Activated T-helper 1 cell treated with Interleukin-2 at 50 U/mL for 16 hours (primary cell): Measurements from ENCODE around the gene FLACC1.
"Not testable (repeated sequence)": the region's sequence is repeated elsewhere in the genome, so short reads cannot be mapped to it uniquely, and the experiment has no call there.

Experiments
- DNase-seq: peaks from one replicate; pipeline ENCODE4 v3.0.0-alpha.2; 2020; ENCODE audit warnings: low read depth

Gene FLACC1

DNA sequence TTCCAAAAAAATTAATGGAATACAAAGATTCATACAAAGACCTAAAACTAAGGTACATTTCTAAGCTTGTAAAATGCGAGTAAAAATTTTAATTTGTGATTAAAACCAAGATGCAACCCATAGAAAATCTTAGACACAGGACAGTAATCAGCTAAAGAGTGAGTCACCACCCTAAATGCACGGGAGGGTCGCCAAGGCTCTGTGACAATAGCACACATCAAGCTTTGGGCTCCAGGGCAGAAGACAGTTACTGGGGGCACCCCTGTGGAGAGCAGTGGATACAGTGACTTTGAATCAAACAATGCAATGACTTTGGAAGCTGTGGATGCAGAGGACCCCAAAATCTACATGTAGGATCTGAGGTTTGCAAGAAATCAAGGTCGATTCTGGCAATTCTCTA, 7.5 kb downstream of the FLACC1 start:
- no peak for DNase-seq

GRCh38 chr2:201348758-201349157, 8.4 kb downstream of the FLACC1 start:
- no peak for DNase-seq

DNA sequence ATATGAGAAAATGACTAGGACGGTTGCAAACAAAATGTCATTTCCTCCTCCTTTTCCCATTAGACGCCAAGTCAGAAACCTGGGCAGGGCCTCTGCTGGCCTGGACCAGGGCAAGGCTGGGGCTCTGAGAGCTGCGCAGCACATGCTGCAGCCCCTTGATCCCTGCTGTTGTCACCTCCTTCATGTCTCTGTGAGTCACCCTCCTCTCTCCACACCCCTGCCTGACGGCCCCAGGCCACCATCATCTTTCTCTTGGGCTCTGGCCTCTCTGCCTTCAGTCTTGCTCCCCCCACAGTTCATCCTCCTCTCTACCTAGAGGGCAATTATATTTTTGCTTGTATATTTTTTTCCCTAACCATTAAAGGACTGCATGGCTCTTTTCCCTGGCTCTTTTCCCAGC, 10.0 kb downstream of the FLACC1 start:
- DNase-seq: no peak

DNA sequence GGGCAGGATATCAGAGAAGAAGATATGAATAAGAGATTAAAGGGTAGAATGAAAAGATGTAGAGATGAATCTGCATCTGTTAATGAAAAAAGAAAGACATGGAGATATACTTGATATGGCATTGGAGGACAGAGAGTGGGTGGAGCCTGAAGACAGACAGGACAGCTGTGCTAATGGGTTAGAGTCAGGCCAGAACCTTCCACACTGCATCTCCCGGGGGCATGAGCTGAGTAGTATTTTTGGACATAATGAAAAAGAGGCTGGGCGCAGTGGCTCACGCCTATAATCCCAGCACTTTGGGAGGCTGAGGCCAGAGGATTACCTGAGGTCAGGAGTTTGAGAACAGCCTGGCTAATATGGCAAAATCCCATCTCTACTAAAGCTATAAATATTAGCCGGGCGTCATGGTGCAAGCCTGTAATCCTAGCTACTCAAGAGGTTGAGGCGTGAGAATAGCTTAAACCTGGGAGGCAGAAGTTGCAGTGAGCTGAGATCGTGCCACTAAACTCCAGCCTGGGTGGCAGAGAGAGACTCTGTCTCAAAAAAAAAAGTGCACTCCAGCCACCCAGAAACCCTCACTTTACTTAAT, 11.4 kb downstream of the FLACC1 start:
- no peak for DNase-seq

GRCh38 chr2:201344663-201345366, 12.3 kb downstream of the FLACC1 start:
- no peak for DNase-seq

GRCh38 chr2:201343559-201343958, 13.6 kb downstream of the FLACC1 start:
- no peak for DNase-seq

- no peak for DNase-seq
Measured at GRCh38 chr2:201342923-201343322, 14.2 kb downstream of the FLACC1 start.

DNA sequence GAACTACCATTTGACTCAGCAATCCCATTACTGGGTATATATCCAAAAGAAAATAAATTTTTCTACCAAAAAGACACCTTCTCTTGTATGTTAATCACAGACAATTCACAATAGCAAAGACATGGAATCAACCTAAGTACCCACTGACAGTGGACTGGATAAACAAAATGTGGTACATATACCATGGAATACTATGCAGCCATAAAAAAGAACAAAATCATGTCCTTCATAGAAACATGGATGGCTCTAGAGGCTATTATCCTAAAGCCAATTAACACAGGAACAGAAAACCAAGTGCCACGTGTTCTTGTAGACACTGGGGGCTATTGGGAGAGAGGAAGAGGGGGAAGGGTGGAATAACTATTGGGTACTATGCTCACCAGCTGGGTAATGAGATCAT, 27.7 kb downstream of the FLACC1 start:
- no peak for DNase-seq

GRCh38 chr2:201327678-201328077, 29.5 kb downstream of the FLACC1 start:
- no peak for DNase-seq

GRCh38 chr2:201322772-201323171, 34.4 kb downstream of the FLACC1 start:
- no peak for DNase-seq

- no peak for DNase-seq
Measured at GRCh38 chr2:201320701-201321100, 36.4 kb downstream of the FLACC1 start.

- no peak for DNase-seq
Measured at GRCh38 chr2:201320257-201320656, 36.9 kb downstream of the FLACC1 start.

DNA sequence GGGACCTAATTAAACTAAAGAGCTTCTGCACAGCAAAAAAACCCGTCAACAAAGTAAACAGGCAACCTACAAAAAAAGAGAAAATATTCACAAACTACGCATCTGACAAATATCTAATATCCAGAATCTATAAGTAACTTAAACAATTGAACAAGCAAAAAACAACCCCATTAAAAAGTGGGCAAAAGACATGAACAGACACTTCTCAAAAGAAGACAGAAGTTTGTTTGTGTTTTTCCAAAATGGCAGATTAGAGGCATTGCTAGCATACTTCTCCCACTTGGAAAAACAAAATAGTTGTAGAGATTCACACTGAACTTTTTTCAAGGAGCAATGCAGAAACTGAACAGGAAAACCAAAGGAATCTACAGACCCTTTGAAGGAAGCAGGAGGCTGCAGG, 37.6 kb downstream of the FLACC1 start:
- DNase-seq: no peak

GRCh38 chr2:201313362-201313761, 43.8 kb downstream of the FLACC1 start:
- no peak for DNase-seq

- no peak for DNase-seq
Measured at GRCh38 chr2:201308914-201309313, 48.2 kb downstream of the FLACC1 start.

- no peak for DNase-seq
Measured at GRCh38 chr2:201307876-201308275, 49.3 kb downstream of the FLACC1 start.

DNA sequence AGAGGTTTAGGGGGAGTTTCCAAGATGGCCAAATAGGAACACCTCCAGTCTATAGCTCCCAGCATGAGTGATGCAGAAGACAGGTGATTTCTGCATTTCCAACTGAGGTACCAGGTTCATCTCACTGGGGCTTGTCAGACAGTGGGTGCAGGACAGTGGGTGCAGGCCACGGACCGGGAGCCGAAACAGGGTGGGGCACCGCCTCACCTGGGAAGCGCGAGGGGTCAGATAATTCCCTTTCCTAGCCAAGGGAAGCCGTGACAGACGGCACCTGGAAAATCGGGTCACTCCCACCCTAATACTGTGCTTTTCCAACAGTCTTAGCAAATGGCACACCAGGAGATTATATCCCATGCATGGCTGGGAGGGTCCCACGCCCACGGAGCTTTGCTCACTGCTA, 57.2 kb downstream of the FLACC1 start:
- not testable (repeated sequence) for DNase-seq

DNA sequence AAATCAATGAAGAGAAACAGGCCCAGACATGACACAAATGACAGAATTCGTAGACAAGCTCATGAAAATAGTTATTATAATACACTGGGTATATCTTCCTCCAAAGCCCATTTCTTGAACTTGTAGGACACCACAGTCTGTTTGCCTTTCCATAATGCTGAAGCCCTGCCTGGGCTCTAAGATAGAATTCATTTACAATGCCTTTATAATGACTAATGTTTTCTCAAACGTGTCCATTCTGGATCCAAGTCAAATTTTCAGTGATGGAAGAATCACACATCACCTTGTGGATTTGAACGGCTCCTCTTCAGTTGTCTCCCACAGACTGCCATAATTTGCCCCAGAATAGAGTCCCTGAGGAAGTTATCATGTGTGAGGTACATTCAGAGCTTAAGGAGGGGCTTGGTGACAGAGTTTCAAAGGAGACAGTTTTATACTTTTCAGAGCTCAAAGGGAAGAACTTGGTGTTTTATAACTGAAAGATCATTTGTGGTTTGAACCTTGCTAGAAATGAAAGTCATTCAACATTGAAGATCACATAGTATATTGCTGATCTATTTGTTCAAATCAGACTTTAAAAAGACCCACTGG, 58.6 kb downstream of the FLACC1 start:
- no peak for DNase-seq

DNA sequence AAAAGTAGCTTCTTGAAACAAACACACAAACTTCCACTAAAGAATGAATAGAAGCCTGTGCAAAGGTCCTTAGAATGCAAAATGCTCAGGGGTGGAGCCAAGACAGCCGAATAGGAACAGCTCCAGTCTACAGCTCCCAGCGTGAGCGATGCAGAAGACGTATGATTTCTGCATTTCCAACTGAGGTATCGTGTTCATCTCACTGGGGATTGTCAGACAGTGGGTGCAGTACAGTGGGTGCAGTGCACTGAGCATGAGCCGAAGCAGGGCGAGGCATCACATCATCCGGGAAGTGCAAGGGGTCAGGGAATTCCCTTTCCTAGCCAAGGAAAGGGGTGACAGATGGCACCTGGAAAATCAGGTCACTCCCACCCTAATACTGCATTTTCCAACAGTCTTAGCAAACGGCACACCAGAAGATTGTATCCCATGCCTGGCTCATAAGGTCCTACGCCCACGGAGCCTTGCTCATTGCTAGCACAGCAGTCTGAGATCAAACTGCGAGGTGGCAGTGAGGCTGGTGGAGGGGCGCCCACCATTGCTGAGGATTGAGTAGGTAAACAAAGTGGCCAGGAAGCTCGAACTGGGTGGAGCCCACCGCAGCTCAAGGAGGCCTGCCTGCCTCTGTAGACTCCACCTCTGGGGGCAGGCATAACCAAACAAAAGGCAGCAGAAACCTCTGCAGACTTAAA, 66.5 kb downstream of the FLACC1 start:
- not testable (repeated sequence) for DNase-seq

GRCh38 chr2:201285499-201285898, 71.6 kb downstream of the FLACC1 start:
- no peak for DNase-seq

- no peak for DNase-seq
Measured at GRCh38 chr2:201280191-201281040, 76.7 kb downstream of the FLACC1 start.

DNA sequence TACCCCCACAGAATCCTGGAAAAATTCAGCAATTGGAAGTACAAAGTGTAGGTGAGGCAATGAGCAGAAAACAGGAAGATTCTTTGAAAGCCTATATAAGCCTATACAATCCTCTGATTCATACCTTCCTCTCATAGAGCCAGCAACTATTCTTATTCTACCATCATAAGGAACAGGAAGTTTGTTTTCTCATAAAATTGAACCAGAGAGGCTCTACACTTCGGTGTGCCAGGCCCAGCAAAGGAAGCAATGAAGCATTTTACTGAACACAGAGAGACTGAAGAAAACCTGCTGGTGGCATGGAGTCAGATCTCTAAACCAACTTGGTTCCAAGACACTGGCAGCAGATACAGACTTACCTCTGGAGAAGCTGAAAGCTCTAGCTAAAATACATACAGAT, 78.1 kb downstream of the FLACC1 start:
- DNase-seq: no peak
